HepG2 (cell line): Measurements from ENCODE around the gene UBE2R2. TPM values are rescaled to one million over a fixed set of nuclear protein-coding genes. Genes with fewer than 3 reads are reported as not detected.
A peak's percentile ranks its signal among the peaks of the same experiment; 100 is the strongest.

Experiments
- ARID2 ChIP-seq: sonication (generic); formaldehyde crosslinking; IDR thresholded peaks from 2 replicates; pipeline ENCODE4 v1.8.1; 2022; ENCODE audit warnings: mild to moderate bottlenecking, missing genetic modification reagents, borderline replicate concordance
- ARNTL ChIP-seq: sonication (generic); formaldehyde crosslinking; IDR thresholded peaks from 2 replicates; pipeline ENCODE4 v1.4.0; 2020; ENCODE audit warnings: mild to moderate bottlenecking, missing genetic modification reagents
- CAMTA2 ChIP-seq: sonication (generic); formaldehyde crosslinking; IDR thresholded peaks from 2 replicates; pipeline ENCODE4 v1.4.0; 2020; ENCODE audit warnings: mild to moderate bottlenecking, missing genetic modification reagents, borderline replicate concordance
- E2F2 ChIP-seq: sonication (generic); formaldehyde crosslinking; IDR thresholded peaks from 2 replicates; pipeline ENCODE4 v1.4.0; 2020; ENCODE audit warnings: missing genetic modification reagents, borderline replicate concordance
- ETV6 ChIP-seq: sonication (generic); formaldehyde crosslinking; conservative IDR thresholded peaks from 2 replicates; pipeline ENCODE4 v1.4.0; 2020; ENCODE audit warnings: missing genetic modification reagents
- GATAD2A ChIP-seq: IDR thresholded peaks from 2 replicates; pipeline ENCODE4 v1.6.1; 2016
- HNF4A ChIP-seq: sonication (generic); formaldehyde crosslinking; IDR thresholded peaks from 2 replicates; pipeline ENCODE4 v1.4.0; 2020; ENCODE audit warnings: missing genetic modification reagents
- HOXA3 ChIP-seq: sonication (generic); formaldehyde crosslinking; IDR thresholded peaks from 2 replicates; pipeline ENCODE4 v1.5.0; 2020; ENCODE audit warnings: missing genetic modification reagents
- MEIS1 ChIP-seq: sonication (generic); formaldehyde crosslinking; IDR thresholded peaks from 2 replicates; pipeline ENCODE4 v1.9.0; 2021; ENCODE audit warnings: mild to moderate bottlenecking, missing genetic modification reagents, moderate library complexity, borderline replicate concordance
- MZF1 ChIP-seq: sonication (generic); formaldehyde crosslinking; IDR thresholded peaks from 2 replicates; pipeline ENCODE4 v1.8.1; 2023; ENCODE audit warnings: mild to moderate bottlenecking, missing genetic modification reagents, borderline replicate concordance
- NCOA2 ChIP-seq: sonication (generic); formaldehyde crosslinking; IDR thresholded peaks from 2 replicates; pipeline ENCODE4 v1.8.0; 2022; ENCODE audit warnings: inconsistent platforms
- NFE2L2 ChIP-seq: fragments of 150-350 bp; IDR thresholded peaks from 2 replicates; pipeline ENCODE4 v1.6.1; 2014; ENCODE audit warnings: low read length
- NRL ChIP-seq: sonication (generic); formaldehyde crosslinking; IDR thresholded peaks from 2 replicates; pipeline ENCODE4 v1.5.0; 2020; ENCODE audit warnings: missing genetic modification reagents, mild to moderate bottlenecking, moderate library complexity, borderline replicate concordance
- RBFOX2 ChIP-seq: fragments of 200-400 bp; formaldehyde crosslinking; IDR thresholded peaks from 2 replicates; pipeline ENCODE4 v1.6.1; 2017; ENCODE audit warnings: low read depth, mild to moderate bottlenecking, low read length
- TP53 ChIP-seq: sonication (generic); formaldehyde crosslinking; conservative IDR thresholded peaks from 2 replicates; pipeline ENCODE4 v1.4.0; 2020; ENCODE audit warnings: missing genetic modification reagents
- ZNF224 ChIP-seq: sonication (generic); formaldehyde crosslinking; IDR thresholded peaks from 2 replicates; pipeline ENCODE4 v1.5.0; 2020; ENCODE audit warnings: mild to moderate bottlenecking, missing genetic modification reagents
- ZNF382 ChIP-seq: sonication (generic); formaldehyde crosslinking; IDR thresholded peaks from 2 replicates; pipeline ENCODE4 v1.5.0; 2020; ENCODE audit warnings: missing genetic modification reagents, mild to moderate bottlenecking, borderline replicate concordance
- ZNF547 ChIP-seq: sonication (generic); formaldehyde crosslinking; IDR thresholded peaks from 2 replicates; pipeline ENCODE4 v1.5.1; 2020; ENCODE audit warnings: mild to moderate bottlenecking, missing genetic modification reagents
- ZNF609 ChIP-seq: sonication (generic); formaldehyde crosslinking; IDR thresholded peaks from 2 replicates; pipeline ENCODE4 v1.4.0; 2020; ENCODE audit warnings: mild to moderate bottlenecking, missing genetic modification reagents, borderline replicate concordance
- ZNF720 ChIP-seq: sonication (generic); formaldehyde crosslinking; IDR thresholded peaks from 2 replicates; pipeline ENCODE4 v1.4.0; 2020; ENCODE audit warnings: missing genetic modification reagents
- ZNF724P ChIP-seq: sonication (generic); formaldehyde crosslinking; IDR thresholded peaks from 2 replicates; pipeline ENCODE4 v1.8.0; 2022; ENCODE audit warnings: missing genetic modification reagents, borderline replicate concordance
- ZSCAN30 ChIP-seq: sonication (generic); formaldehyde crosslinking; IDR thresholded peaks from 2 replicates; pipeline ENCODE4 v1.5.0; 2020; ENCODE audit warnings: mild to moderate bottlenecking, missing genetic modification reagents
- polyA plus RNA-seq, 8 experiments: library from polyadenylated mRNA; depleted of rRNA in 3 of 8; stranded (reverse) in 7 of 8; unstranded in 1 of 8; fragments of >200 nt; fragmentation: Illumina TruSeq in 4 of 8; extraction: Trizol in 4 of 8; gene quantifications; 2 replicates each; pipeline versions ENCODE4 v1.2.1 to v1.2.3, GENCODE V29; 2011 to 2016; ENCODE audit warnings: low read depth in 4 of 8, missing spikeins in 1 of 8, mixed read lengths in 1 of 8; ENCODE audit not compliant: insufficient read depth in 1 of 8
- total RNA-seq, 5 experiments: library from RNA; depleted of rRNA; stranded (reverse); fragments of >200 nt; fragmentation: Illumina TruSeq; extraction: Trizol; gene quantifications; 2 replicates each; pipeline ENCODE4 v1.2.3, GENCODE V29; 2016; ENCODE audit warnings: low read depth in 1 of 5

The UBE2R2 gene
- total and polyA plus RNA-seq, 2 of the 13 experiments (the other 11 are each of a cell fraction or from before 2014, with no cell fraction given) = 14.8 to 20.9 TPM

DNA sequence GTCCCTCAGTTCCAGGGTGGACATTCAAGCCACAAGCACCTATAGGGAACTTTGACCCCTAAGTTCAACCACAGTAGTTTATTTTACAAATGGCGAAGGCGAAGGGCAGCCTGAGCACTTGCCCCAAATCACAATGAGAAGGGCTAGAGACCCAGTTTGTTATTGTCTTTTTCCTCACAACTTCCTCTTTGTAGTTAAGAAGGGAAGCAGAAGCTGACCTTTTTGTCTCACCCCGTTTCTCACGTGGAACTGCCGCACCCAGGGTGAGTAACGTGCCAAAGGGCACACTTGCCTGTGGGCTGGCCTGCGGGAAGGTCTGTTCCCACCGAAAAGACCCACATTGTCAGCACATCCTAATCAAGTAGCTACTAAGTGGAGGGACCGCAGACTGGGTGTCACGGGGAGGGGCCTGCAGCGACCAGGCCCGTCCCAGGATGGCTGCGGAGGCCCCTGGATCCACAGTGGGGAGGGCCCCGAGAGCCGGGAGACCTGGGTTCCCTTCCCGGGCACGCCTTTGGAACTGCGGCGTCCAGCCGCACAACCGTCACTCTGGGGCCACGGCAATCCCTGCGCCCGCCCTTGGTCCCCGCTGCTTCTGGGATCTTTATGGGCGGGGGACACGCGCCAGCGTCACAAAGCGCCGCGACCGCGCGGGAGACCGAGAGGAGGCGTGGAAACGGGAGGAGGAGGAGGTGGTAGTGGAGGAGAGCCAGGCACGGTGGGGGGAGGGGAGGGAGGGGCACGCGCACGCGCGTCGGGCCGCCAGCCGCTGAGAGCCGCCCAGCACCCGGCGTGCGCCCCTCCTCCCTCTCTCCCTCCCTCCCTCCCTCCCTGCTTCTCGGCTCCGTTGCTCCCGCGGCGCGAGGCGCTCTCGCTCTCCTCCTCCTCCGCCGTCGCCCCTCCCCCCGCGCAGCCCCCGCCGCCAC is at the start of gene UBE2R2 (continued):
- TF ChIP-seq ZNF609 = no peak
- TF ChIP-seq ARNTL (CRISPR knock-in tag) = peak; percentile 80; the same call in 1 of the 2 replicates
- peak; percentile 85 for TF ChIP-seq MEIS1
- TF ChIP-seq ZNF547 (CRISPR knock-in tag) = peak; percentile 54; the same call in 1 of the 2 replicates
- TF ChIP-seq MZF1 (CRISPR knock-in tag) = 0 out of 2 replicates have a peak, but pooled peaks have one; percentile 23
- TF ChIP-seq ZNF720 (CRISPR knock-in tag) = no peak
- TF ChIP-seq RBFOX2 = peak; percentile 94
- no peak for TF ChIP-seq ZNF382 (CRISPR knock-in tag)
- 0 out of 2 replicates have a peak, but pooled peaks have one; percentile 54 for TF ChIP-seq ZNF224
- no peak for TF ChIP-seq ZSCAN30 (CRISPR knock-in tag)
- TF ChIP-seq HOXA3 = peak; percentile 78
- TF ChIP-seq ZNF724P (CRISPR knock-in tag) = peak; percentile 73
- TF ChIP-seq ARID2 (CRISPR knock-in tag) = 0 out of 2 replicates have a peak, but pooled peaks have one; percentile 77
- peak; percentile 92 for TF ChIP-seq NRL (CRISPR knock-in tag)
- TF ChIP-seq HNF4A (CRISPR knock-in tag) = peak; percentile 72
- TF ChIP-seq E2F2 (CRISPR knock-in tag) = peak; percentile 24; the same call in 1 of the 2 replicates
- TF ChIP-seq CAMTA2 (CRISPR knock-in tag) = no peak
- peak; percentile 25; the same call in 1 of the 2 replicates for TF ChIP-seq NCOA2 (CRISPR knock-in tag)
- no peak for TF ChIP-seq NFE2L2
- peak; percentile 78 for TF ChIP-seq TP53 (CRISPR knock-in tag)
- TF ChIP-seq GATAD2A (CRISPR knock-in tag) = peak; percentile 73
- peak; percentile 0; the same call in 1 of the 2 replicates for TF ChIP-seq ETV6 (CRISPR knock-in tag)
